Glomerular visceral epithelial cell (primary cell): ENCODE results near the gene CPLANE1.

Source experiments
- DNase-seq: peaks from one replicate; pipeline ENCODE4 v3.0.0-alpha.2; 2016; ENCODE audit errors: extremely low spot score

CPLANE1 gene

GRCh38 chr5:37064442-37064841 is 184.7 kb downstream of the CPLANE1 start:
- no peak for DNase-seq

DNA sequence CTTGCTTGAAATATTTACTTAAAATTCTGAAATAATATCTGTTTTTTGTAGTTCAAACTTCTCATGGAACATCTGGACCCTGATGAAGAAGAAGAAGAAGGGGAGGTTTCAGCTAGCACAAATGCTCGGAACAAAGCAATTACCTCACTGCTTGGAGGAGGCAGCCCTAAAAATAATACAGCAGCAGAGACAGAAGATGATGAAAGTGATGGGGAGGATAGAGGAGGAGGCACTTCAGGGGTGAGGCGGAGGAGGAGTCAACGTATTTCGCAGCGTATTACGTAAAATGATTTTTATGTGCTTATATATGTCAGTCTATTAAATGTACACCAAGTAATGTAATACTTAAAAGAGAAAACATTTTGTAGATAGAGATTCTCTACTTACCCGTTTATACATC is 185.4 kb downstream of the CPLANE1 start:
- DNase-seq, result no peak

- no peak for DNase-seq
These were observed 189.1 kb downstream of the CPLANE1 start for GRCh38 chr5:37060030-37060429.

GRCh38 chr5:37056762-37057161 is 192.4 kb downstream of the CPLANE1 start:
- no peak for DNase-seq
